DND-41 (cell line): ENCODE results near the gene NLGN2.

Source experiments
- ATAC-seq: fragments of 200-7000 bp; cut with Tn5 transposase; 3 replicates; pipeline ENCODE4 v1.9.1; 2021; ENCODE audit warnings: low read depth; ENCODE audit not compliant: insufficient read depth
- DNase-seq: peaks from one replicate; pipeline ENCODE4 v3.0.0-alpha.2; 2020
- H2AFZ ChIP-seq: 2 replicates; pipeline ENCODE4 v1.6.0; 2012; ENCODE audit warnings: low read depth, low read length
- H3K27ac ChIP-seq: 2 replicates; pipeline ENCODE4 v1.5.1; 2012; ENCODE audit warnings: low read length, inconsistent platforms
- H3K27me3 ChIP-seq: fragments of 200-600 bp; sonication (generic); 2 replicates; pipeline ENCODE4 v1.6.0; 2012; ENCODE audit warnings: low read length, mild to moderate bottlenecking, inconsistent platforms; ENCODE audit not compliant: insufficient read depth, poor library complexity
- H3K36me3 ChIP-seq: 2 replicates; pipeline ENCODE4 v1.5.1; 2012; ENCODE audit warnings: low read length, inconsistent platforms; ENCODE audit not compliant: insufficient read depth
- H3K4me1 ChIP-seq: 2 replicates; pipeline ENCODE4 v1.5.1; 2012; ENCODE audit warnings: mild to moderate bottlenecking, low read length; ENCODE audit not compliant: insufficient read depth
- H3K4me2 ChIP-seq: 2 replicates; pipeline ENCODE4 v1.6.0; 2012; ENCODE audit warnings: mild to moderate bottlenecking, moderate library complexity, low read length, inconsistent platforms; ENCODE audit not compliant: insufficient read depth
- H3K4me3 ChIP-seq, 2 experiments: fragments of 200-600 bp in 1 of 2; shearing (Covaris generic) in 1 of 2; 2 replicates each; pipeline ENCODE4 v1.5.1; 2012 to 2016; ENCODE audit warnings: inconsistent platforms in 2 of 2, low read length in 2 of 2, mild to moderate bottlenecking in 2 of 2, low read depth in 1 of 2, moderate library complexity in 1 of 2
- H3K79me2 ChIP-seq: 2 replicates; pipeline ENCODE4 v1.6.0; 2012; ENCODE audit warnings: low read length, inconsistent platforms; ENCODE audit not compliant: insufficient read depth
- H3K9ac ChIP-seq: 2 replicates; pipeline ENCODE4 v1.6.0; 2012; ENCODE audit warnings: low read depth, mild to moderate bottlenecking, inconsistent platforms, low read length, moderate library complexity
- H3K9me3 ChIP-seq: 2 replicates; pipeline ENCODE4 v1.5.1; 2012; ENCODE audit warnings: low read length, moderate library complexity, mild to moderate bottlenecking, inconsistent platforms; ENCODE audit not compliant: insufficient read depth, severe bottlenecking
- H4K20me1 ChIP-seq: 2 replicates; pipeline ENCODE4 v1.6.0; 2012; ENCODE audit warnings: low read length; ENCODE audit not compliant: insufficient read depth
- EZH2 ChIP-seq: IDR thresholded peaks from 3 replicates; pipeline ENCODE4 v1.6.1; 2012; ENCODE audit warnings: borderline replicate concordance, low read depth, mild to moderate bottlenecking, moderate library complexity, low read length, inconsistent platforms; ENCODE audit not compliant: severe bottlenecking
- TF ChIP-seq, protein P1 (sequence below): IDR thresholded peaks from 2 replicates; pipeline ENCODE4 v1.5.1; 2012; ENCODE audit warnings: borderline replicate concordance, low read length, moderate library complexity, mild to moderate bottlenecking; ENCODE audit not compliant: poor library complexity, severe bottlenecking; ENCODE audit errors: extremely low read depth

Gene NLGN2

DNA sequence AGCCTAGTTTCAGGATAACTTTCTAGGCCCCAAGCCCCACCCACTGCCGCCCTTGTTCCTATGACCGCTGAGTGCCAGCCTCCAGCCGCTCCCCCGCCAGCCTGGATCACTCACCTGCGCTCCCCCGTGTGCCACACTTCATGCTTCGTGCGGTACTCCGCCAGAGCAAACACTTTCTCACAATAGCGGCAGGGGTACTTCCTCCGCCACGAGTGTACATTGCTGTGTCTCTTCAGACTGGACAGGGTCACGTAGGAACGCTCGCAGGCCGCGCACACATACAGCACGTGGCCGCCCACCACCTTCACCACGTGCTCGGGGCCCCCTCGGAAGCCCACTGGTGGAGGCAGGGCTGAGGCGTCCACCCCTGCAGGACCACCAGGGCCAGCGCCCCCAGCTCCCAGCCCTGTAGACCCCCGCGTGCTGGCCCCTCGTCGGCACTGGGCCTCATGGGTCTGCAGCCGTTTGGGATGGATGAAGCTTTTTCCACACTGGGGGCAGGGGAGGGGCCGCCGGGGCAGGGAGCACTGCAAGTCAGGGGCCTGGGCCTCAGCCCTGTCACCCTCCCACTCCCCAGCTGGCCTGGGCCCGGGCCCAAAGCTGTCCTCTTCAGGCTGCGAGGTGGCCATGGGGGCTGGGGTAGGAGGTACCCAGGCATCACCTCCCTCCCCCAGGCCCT is 58.1 kb downstream of the NLGN2 start:
- Histone ChIP-seq H3K4me1 (no peaks in the 10 kb centered on the region), H3K9me3 (no peaks in the 10 kb centered on the region), H3K36me3 (peaks cover 53% of the 10 kb centered on the region), H3K4me2 (no peak overlapping the region), H4K20me1 (peaks cover 10% of the 10 kb centered on the region; the same call in 1 of the 2 replicates), H3K9ac (no peak overlapping the region), H3K27ac (no peak overlapping the region), H2AFZ (no peak overlapping the region), H3K4me3 (no peak overlapping the region), H3K27me3 (no peaks in the 10 kb centered on the region), H3K79me2 (peaks cover 18% of the 10 kb centered on the region)
- TF ChIP-seq EZH2, result no peak
- TF ChIP-seq, protein P1, sequence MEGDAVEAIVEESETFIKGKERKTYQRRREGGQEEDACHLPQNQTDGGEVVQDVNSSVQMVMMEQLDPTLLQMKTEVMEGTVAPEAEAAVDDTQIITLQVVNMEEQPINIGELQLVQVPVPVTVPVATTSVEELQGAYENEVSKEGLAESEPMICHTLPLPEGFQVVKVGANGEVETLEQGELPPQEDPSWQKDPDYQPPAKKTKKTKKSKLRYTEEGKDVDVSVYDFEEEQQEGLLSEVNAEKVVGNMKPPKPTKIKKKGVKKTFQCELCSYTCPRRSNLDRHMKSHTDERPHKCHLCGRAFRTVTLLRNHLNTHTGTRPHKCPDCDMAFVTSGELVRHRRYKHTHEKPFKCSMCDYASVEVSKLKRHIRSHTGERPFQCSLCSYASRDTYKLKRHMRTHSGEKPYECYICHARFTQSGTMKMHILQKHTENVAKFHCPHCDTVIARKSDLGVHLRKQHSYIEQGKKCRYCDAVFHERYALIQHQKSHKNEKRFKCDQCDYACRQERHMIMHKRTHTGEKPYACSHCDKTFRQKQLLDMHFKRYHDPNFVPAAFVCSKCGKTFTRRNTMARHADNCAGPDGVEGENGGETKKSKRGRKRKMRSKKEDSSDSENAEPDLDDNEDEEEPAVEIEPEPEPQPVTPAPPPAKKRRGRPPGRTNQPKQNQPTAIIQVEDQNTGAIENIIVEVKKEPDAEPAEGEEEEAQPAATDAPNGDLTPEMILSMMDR, result no peak
- DNase-seq (no peak), ATAC-seq (no peak)

DNA sequence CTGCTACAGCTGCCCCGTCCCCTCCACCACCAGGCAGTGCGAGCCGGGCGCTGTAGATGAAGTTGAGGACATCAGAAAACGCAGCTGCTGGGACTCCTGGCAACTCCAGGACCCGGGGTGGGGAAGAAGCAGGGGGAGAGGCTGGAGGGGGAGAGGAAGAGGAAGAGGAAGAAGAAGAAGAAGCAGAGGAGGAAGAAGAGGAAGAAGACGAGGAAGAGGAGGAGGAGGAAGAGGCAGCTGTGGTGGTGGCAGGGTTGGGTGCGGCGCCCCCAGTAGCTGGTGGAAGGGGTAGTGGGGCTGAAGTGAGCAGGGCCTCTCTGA is 58.6 kb downstream of the NLGN2 start:
- ATAC-seq, result no peak
- H3K4me3 ChIP-seq, result no peak overlapping the region

GRCh38 chr17:7466639-7467341 is 59.1 kb downstream of the NLGN2 start:
- Histone ChIP-seq H3K4me3 (no peak overlapping the region), H4K20me1 (peaks cover 11% of the 10 kb centered on the region; the same call in 1 of the 2 replicates), H3K4me2 (no peak overlapping the region), H3K27ac (no peak overlapping the region), H3K36me3 (peaks cover 44% of the 10 kb centered on the region), H3K9ac (no peak overlapping the region), H3K9me3 (no peaks in the 10 kb centered on the region), H3K79me2 (peaks cover 28% of the 10 kb centered on the region), H3K4me1 (no peaks in the 10 kb centered on the region), H3K27me3 (no peaks in the 10 kb centered on the region), H2AFZ (no peak overlapping the region)
- TF ChIP-seq EZH2, result no peak
- TF ChIP-seq, protein P1, result no peak
- DNase-seq (no peak), ATAC-seq (no peak)

More for the DNA sequence above, 58.6 kb downstream of the NLGN2 start:
- DNase-seq, result no peak
- Histone ChIP-seq H3K4me1 (no peaks in the 10 kb centered on the region), H3K36me3 (peaks cover 50% of the 10 kb centered on the region), H3K27ac (no peak overlapping the region), H3K4me2 (no peak overlapping the region), H3K9ac (no peak overlapping the region), H3K9me3 (no peaks in the 10 kb centered on the region), H2AFZ (no peak overlapping the region), H4K20me1 (peaks cover 11% of the 10 kb centered on the region; the same call in 1 of the 2 replicates), H3K79me2 (peaks cover 23% of the 10 kb centered on the region), H3K27me3 (no peaks in the 10 kb centered on the region)
- no peak for TF ChIP-seq EZH2
- TF ChIP-seq, protein P1, result no peak
